ENCODE measurements around the gene FA2H.
"Not testable (repeated sequence)": the region's sequence is repeated elsewhere in the genome, so short reads cannot be mapped to it uniquely, and the experiment has no call there.

FA2H gene

GRCh38 chr16:74774223-74775139, at the start of gene FA2H:
TSS of gene FA2H (minus strand) at chr16:74774820. CDS start at chr16:74774755, 65 bp downstream.
- DNase-seq (ENCODE audit: extremely low read depth in 1 of 2, low read depth in 1 of 2), result peak in 1 of 2 donors; percentile 32

- no peak for DNase-seq (ENCODE audit: extremely low read depth in 1 of 2, low read depth in 1 of 2)
Measured at GRCh38 chr16:74817851-74818250, 43.2 kb upstream of the FA2H start.

GRCh38 chr16:74813109-74813641, 38.6 kb upstream of the FA2H start:
- peak; percentile 23 to 59 for DNase-seq (ENCODE audit: extremely low read depth in 1 of 2, low read depth in 1 of 2)

- no peak for DNase-seq (ENCODE audit: extremely low read depth in 1 of 2, low read depth in 1 of 2)
Measured at GRCh38 chr16:74811911-74812310, 37.3 kb upstream of the FA2H start.

GRCh38 chr16:74811216-74811615, 36.6 kb upstream of the FA2H start:
- not testable (repeated sequence) for DNase-seq (ENCODE audit: extremely low read depth in 1 of 2, low read depth in 1 of 2)

GRCh38 chr16:74807052-74807646, 32.5 kb upstream of the FA2H start:
- DNase-seq (ENCODE audit: extremely low read depth in 1 of 2, low read depth in 1 of 2), result no peak

GRCh38 chr16:74800216-74800871, 25.7 kb upstream of the FA2H start:
- no peak for DNase-seq (ENCODE audit: extremely low read depth in 1 of 2, low read depth in 1 of 2)

- no peak for DNase-seq (ENCODE audit: extremely low read depth in 1 of 2, low read depth in 1 of 2)
Measured at GRCh38 chr16:74797414-74797813, 22.8 kb upstream of the FA2H start.

- DNase-seq (ENCODE audit: extremely low read depth in 1 of 2, low read depth in 1 of 2), result no peak
Measured at GRCh38 chr16:74795104-74795503, 20.5 kb upstream of the FA2H start.

- DNase-seq (ENCODE audit: extremely low read depth in 1 of 2, low read depth in 1 of 2), result no peak
Measured at GRCh38 chr16:74794668-74795067, 20.0 kb upstream of the FA2H start.

- no peak for DNase-seq (ENCODE audit: extremely low read depth in 1 of 2, low read depth in 1 of 2)
Measured at GRCh38 chr16:74793571-74793970, 19.0 kb upstream of the FA2H start.

GRCh38 chr16:74792225-74792624, 17.6 kb upstream of the FA2H start:
- DNase-seq (ENCODE audit: extremely low read depth in 1 of 2, low read depth in 1 of 2), result no peak

GRCh38 chr16:74791749-74792148, 17.1 kb upstream of the FA2H start:
- not testable (repeated sequence) for DNase-seq (ENCODE audit: extremely low read depth in 1 of 2, low read depth in 1 of 2)

- DNase-seq (ENCODE audit: extremely low read depth in 1 of 2, low read depth in 1 of 2), result no peak
Measured at GRCh38 chr16:74788108-74788507, 13.5 kb upstream of the FA2H start.

- DNase-seq (ENCODE audit: extremely low read depth in 1 of 2, low read depth in 1 of 2), result no peak
Measured at GRCh38 chr16:74785031-74785430, 10.4 kb upstream of the FA2H start.

- DNase-seq (ENCODE audit: extremely low read depth in 1 of 2, low read depth in 1 of 2), result no peak
Measured at GRCh38 chr16:74778646-74779045, 4.0 kb upstream of the FA2H start.

- DNase-seq (ENCODE audit: extremely low read depth in 1 of 2, low read depth in 1 of 2), result no peak
Measured at GRCh38 chr16:74776926-74777325, 2.3 kb upstream of the FA2H start.

- DNase-seq (ENCODE audit: extremely low read depth in 1 of 2, low read depth in 1 of 2), result no peak
Measured at GRCh38 chr16:74775255-74775654, 635 bp upstream of the FA2H start.

- no peak for DNase-seq (ENCODE audit: extremely low read depth in 1 of 2, low read depth in 1 of 2)
Measured at GRCh38 chr16:74773446-74774222, 986 bp downstream of the FA2H start.

GRCh38 chr16:74771656-74772315, 2.8 kb downstream of the FA2H start:
- DNase-seq (ENCODE audit: extremely low read depth in 1 of 2, low read depth in 1 of 2), result no peak
